Activated naive CD4-positive, alpha-beta T cell treated with anti-CD3 and anti-CD28 coated beads, Interleukin-2, amount 50 U/mL, for 72 hours (primary cell): ENCODE results near the gene SNX9. TPM values are rescaled to one million over a fixed set of nuclear protein-coding genes. Genes with fewer than 3 reads are reported as not detected.

ENCODE experiments used
- ATAC-seq, 2 donors: fragments of 150-1000 bp; cut with Tn5 transposase; 2 replicates each; pipeline ENCODE4 v1.10.0; 2021; ENCODE audit warnings: mild to moderate bottlenecking in 2 of 2, moderate library complexity in 2 of 2
- DNase-seq, 2 donors: peaks; one replicate each; pipeline ENCODE4 v3.0.0; 2021 to 2022; ENCODE audit warnings: low spot score in 2 of 2
- H3K27ac Mint-ChIP-seq, 2 donors: one replicate each; pipeline ENCODE4 v1.8.0; 2022; ENCODE audit warnings: mild to moderate bottlenecking in 2 of 2, mixed read lengths in 2 of 2
- H3K36me3 Mint-ChIP-seq, 2 donors: one replicate each; pipeline ENCODE4 v1.8.0; 2022; ENCODE audit warnings: mixed read lengths in 2 of 2
- H3K9me3 Mint-ChIP-seq, 2 donors: one replicate each; pipeline ENCODE4 v1.8.0; 2022; ENCODE audit warnings: mixed read lengths in 2 of 2
- total RNA-seq, 2 donors: library from RNA; stranded (reverse); gene quantifications; one replicate each; pipeline ENCODE4 v1.2.3, GENCODE V29; 2022

SNX9 gene
- total RNA-seq, 2 donors from 2014 or later, result 27.6 to 35.0 TPM

- peaks cover 18 to 33% of the 10 kb centered on the region in 2 donors for H3K36me3 Mint-ChIP-seq
- no peak for DNase-seq
- H3K9me3 Mint-ChIP-seq, result peaks cover 7 to 18% of the 10 kb centered on the region in 2 donors
- H3K27ac Mint-ChIP-seq, result no peak overlapping the region
- no peak for ATAC-seq
Observed at GRCh38 chr6:157859775-157860504, 36.9 kb downstream of the SNX9 start.

- no peak for DNase-seq
- ATAC-seq, result peak; percentile 96
- H3K27ac Mint-ChIP-seq, result no peak overlapping the region
- H3K9me3 Mint-ChIP-seq, result peaks cover 6 to 16% of the 10 kb centered on the region in 2 donors
- H3K36me3 Mint-ChIP-seq, result peaks cover 15 to 38% of the 10 kb centered on the region in 2 donors
Observed at GRCh38 chr6:157860505-157860991, 37.5 kb downstream of the SNX9 start.

GRCh38 chr6:157861184-157861583 lies 38.1 kb downstream of the SNX9 start:
- ATAC-seq (no peak), DNase-seq (no peak)
- H3K9me3 Mint-ChIP-seq, result peaks cover 6 to 16% of the 10 kb centered on the region in 2 donors
- no peak overlapping the region for H3K27ac Mint-ChIP-seq
- H3K36me3 Mint-ChIP-seq, result peaks cover 15 to 39% of the 10 kb centered on the region in 2 donors

DNA sequence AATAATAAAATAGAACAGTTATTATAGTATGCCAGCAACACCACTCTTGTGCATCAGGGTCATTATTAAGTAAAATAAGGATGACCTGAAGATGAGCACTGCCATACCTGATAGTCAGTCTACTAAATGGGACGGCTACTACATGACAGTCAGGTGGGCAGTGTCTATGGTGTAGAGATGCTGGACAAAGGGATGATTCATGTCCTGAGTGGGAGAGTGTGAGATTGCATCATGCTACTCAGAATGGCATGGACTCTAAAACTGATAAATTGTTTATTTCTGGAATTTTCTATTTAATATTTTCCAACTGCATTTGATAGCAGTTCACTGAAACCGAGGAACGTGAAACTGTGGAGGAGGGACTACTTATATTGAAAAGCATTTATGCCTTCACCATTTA lies 38.8 kb downstream of the SNX9 start:
- no peak for DNase-seq
- no peak overlapping the region for H3K27ac Mint-ChIP-seq
- peaks cover 6 to 16% of the 10 kb centered on the region in 2 donors for H3K9me3 Mint-ChIP-seq
- H3K36me3 Mint-ChIP-seq, result peaks cover 15 to 38% of the 10 kb centered on the region in 2 donors
- ATAC-seq, result no peak

- ATAC-seq (no peak), DNase-seq (no peak)
- H3K9me3 Mint-ChIP-seq, result peaks cover 6 to 16% of the 10 kb centered on the region in 2 donors
- H3K36me3 Mint-ChIP-seq, result peaks cover 15 to 30% of the 10 kb centered on the region in 2 donors
- H3K27ac Mint-ChIP-seq, result no peak overlapping the region
Observed at GRCh38 chr6:157862706-157863105, 39.7 kb downstream of the SNX9 start.

- DNase-seq (no peak), ATAC-seq (peak in 1 of 2 donors; percentile 34)
- Mint-ChIP-seq H3K9me3 (peaks cover 0 to 6% of the 10 kb centered on the region in 2 donors), H3K27ac (no peak overlapping the region), H3K36me3 (peaks cover 9 to 18% of the 10 kb centered on the region in 2 donors)
Observed at GRCh38 chr6:157864185-157864761, 41.2 kb downstream of the SNX9 start.

GRCh38 chr6:157865249-157865648 lies 42.2 kb downstream of the SNX9 start:
- H3K27ac Mint-ChIP-seq, result no peak overlapping the region
- DNase-seq (no peak), ATAC-seq (no peak)
- H3K36me3 Mint-ChIP-seq, result peaks cover 9 to 18% of the 10 kb centered on the region in 2 donors
- H3K9me3 Mint-ChIP-seq, result peaks cover 0 to 6% of the 10 kb centered on the region in 2 donors

- no peak for DNase-seq
- ATAC-seq, result peak; percentile 85 to 95
Observed at GRCh38 chr6:157867155-157867559, 44.1 kb downstream of the SNX9 start.

GRCh38 chr6:157867981-157868380 lies 44.9 kb downstream of the SNX9 start:
- ATAC-seq, result no peak

More at GRCh38 chr6:157867155-157867559, 44.1 kb downstream of the SNX9 start:
- H3K36me3 Mint-ChIP-seq, result peaks cover 9 to 18% of the 10 kb centered on the region in 2 donors
- H3K9me3 Mint-ChIP-seq, result peaks cover 0 to 6% of the 10 kb centered on the region in 2 donors
- no peak overlapping the region for H3K27ac Mint-ChIP-seq

DNA sequence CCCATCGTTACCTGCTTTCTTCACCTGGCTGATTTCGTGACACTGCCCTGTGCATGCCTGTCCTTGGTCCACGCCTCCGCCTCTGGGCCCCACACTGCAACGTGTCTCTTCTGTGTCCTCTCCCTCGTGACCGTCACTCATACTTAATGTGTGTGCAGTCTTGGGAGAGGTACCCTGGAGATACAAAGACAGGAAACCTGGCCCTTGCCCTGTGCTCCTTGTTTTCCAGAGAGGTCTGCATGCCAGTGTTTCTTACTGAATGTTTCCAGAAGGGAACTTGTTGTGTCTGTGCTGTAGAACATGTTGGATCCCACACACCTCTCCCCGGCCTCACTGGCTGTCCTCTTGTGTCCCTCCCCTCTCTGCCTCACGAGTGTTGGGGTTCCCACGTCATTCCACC lies 45.8 kb downstream of the SNX9 start:
- no peak for DNase-seq
- no peak for ATAC-seq
- Mint-ChIP-seq H3K9me3 (no peaks in the 10 kb centered on the region), H3K36me3 (peaks cover 3 to 13% of the 10 kb centered on the region in 2 donors), H3K27ac (no peak overlapping the region)

More at GRCh38 chr6:157867981-157868380, 44.9 kb downstream of the SNX9 start:
- Mint-ChIP-seq H3K27ac (no peak overlapping the region), H3K36me3 (peaks cover 6 to 18% of the 10 kb centered on the region in 2 donors), H3K9me3 (peaks cover 0 to 6% of the 10 kb centered on the region in 2 donors)
- no peak for DNase-seq

GRCh38 chr6:157869673-157870302 lies 46.7 kb downstream of the SNX9 start:
- H3K9me3 Mint-ChIP-seq, result no peaks in the 10 kb centered on the region
- no peak overlapping the region for H3K27ac Mint-ChIP-seq

GRCh38 chr6:157873735-157874344 lies 50.8 kb downstream of the SNX9 start:
- DNase-seq, result peak; percentile 80 to 90

More at GRCh38 chr6:157869673-157870302, 46.7 kb downstream of the SNX9 start:
- no peak for DNase-seq
- H3K36me3 Mint-ChIP-seq, result peaks cover 10 to 18% of the 10 kb centered on the region in 2 donors
- no peak for ATAC-seq

GRCh38 chr6:157877149-157877548 lies 54.1 kb downstream of the SNX9 start:
- ATAC-seq (no peak), DNase-seq (no peak)
- H3K27ac Mint-ChIP-seq, result peak overlapping the region in 1 of 2 donors; percentile 53
- no peaks in the 10 kb centered on the region for H3K9me3 Mint-ChIP-seq
- H3K36me3 Mint-ChIP-seq, result peaks cover 34 to 56% of the 10 kb centered on the region in 2 donors

More at GRCh38 chr6:157873735-157874344, 50.8 kb downstream of the SNX9 start:
- ATAC-seq, result peak; percentile 88 to 89
- Mint-ChIP-seq H3K9me3 (no peaks in the 10 kb centered on the region), H3K36me3 (peaks cover 17 to 31% of the 10 kb centered on the region in 2 donors), H3K27ac (no peak overlapping the region)

DNA sequence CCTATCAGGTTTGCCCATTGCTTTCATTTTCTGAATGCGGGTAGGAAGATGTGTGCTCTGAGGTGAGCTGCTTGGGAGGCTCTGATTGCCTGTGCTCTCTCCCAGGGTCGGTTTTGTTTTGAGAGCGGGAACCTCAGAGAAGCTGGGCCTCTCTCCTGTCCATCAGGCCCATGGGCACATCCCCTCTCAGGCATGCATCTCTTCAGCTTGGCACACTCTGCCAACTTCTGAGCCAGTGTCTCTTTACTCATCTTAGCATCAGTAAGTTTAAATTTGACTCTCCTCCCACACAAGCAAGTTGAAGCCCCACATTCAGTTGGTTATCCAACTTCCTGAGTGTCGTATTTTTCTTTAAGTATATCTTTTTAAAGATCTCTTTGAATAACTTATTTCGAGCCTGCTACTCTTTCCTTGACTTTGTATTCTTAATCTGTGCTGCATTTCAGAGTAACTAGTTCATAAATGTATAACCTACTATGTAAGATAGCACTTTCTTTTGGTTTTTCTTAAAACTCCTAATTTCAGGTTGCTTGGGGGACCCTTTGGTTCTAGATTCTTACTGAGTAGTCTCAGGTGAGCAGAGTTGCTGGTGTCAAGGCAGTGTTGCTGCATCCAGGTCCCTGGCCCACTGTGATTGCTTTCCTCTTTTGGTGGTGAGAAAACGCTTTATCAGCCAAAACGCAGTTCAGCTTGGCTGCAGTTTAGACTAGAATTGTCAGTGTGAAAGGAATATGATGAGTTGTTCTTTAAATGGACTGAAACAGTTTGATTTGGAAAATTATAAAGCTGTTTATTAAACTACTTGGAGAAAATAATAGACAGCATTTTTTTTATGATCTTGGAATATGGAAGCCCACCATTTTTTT lies 54.8 kb downstream of the SNX9 start:
- peak; percentile 35 to 72 for ATAC-seq
- no peaks in the 10 kb centered on the region for H3K9me3 Mint-ChIP-seq
- DNase-seq, result no peak
- H3K36me3 Mint-ChIP-seq, result peaks cover 40 to 62% of the 10 kb centered on the region in 2 donors
- H3K27ac Mint-ChIP-seq, result peak overlapping the region; percentile 47 to 53

DNA sequence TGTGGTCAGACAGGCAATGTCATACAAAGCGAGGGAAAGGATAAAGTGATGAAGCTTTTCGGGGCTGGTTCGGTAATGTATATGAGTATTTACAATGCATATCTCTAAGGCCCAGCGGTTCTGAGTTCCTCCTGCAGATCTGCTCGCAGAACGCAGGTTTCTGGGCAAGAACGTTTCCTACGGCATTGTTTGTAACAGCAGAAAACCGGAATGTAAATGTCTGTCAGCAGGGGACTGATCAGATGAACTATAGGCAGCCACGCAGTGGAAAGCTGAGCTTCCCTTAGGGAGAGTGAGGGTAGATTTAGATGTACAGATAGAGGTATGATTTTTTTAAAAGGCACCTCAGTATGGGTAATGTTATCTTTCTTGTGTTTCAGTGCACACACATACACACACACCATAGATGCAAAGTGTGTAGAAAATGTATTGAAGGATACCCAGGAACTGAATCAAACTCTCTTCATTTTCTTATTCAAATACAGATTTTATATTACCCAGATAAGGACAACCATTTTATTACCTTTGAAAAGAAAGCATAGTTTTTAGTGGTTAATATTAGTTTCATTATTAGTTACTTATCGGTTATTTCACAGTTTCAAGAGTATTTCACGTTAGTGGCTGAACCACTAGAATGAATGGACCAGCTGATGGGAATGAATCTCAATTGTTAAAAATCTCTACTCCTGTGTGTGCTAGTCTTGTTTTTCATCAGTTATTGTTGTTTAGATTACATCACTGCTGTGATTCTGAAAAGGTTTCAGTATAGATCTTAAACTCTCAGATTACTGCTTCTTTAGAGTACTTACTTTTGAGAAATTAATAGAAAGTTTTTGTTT lies 56.2 kb downstream of the SNX9 start:
- Mint-ChIP-seq H3K36me3 (peaks cover 35 to 58% of the 10 kb centered on the region in 2 donors), H3K27ac (peak overlapping the region in 1 of 2 donors; percentile 77), H3K9me3 (no peaks in the 10 kb centered on the region)
- peak in 1 of 2 donors; percentile 77 for ATAC-seq
- no peak for DNase-seq
